Right lung (tissue), 5 donors: ENCODE data around the gene TSHZ1. TPM values are rescaled to one million over a fixed set of nuclear protein-coding genes. Genes with fewer than 3 reads are reported as not detected.

ENCODE experiments used
- DNase-seq, 2 donors: peaks; one replicate each; pipeline ENCODE4 v3.0.0-alpha.2; 2013
- polyA plus RNA-seq, 5 donors: library from polyadenylated mRNA; unstranded; fragments of 120-200 nt; gene quantifications; one replicate each; pipeline versions ENCODE4 v1.2.1 to v1.2.3, GENCODE V29; 2013; ENCODE audit warnings: inconsistent platforms in 1 of 5, low replicate concordance in 1 of 5; ENCODE audit not compliant: insufficient read length in 5 of 5, insufficient read depth in 1 of 5

The TSHZ1 gene
- polyA plus RNA-seq, 5 donors: 28.5 to 31.4 (median 30.1) TPM

DNA sequence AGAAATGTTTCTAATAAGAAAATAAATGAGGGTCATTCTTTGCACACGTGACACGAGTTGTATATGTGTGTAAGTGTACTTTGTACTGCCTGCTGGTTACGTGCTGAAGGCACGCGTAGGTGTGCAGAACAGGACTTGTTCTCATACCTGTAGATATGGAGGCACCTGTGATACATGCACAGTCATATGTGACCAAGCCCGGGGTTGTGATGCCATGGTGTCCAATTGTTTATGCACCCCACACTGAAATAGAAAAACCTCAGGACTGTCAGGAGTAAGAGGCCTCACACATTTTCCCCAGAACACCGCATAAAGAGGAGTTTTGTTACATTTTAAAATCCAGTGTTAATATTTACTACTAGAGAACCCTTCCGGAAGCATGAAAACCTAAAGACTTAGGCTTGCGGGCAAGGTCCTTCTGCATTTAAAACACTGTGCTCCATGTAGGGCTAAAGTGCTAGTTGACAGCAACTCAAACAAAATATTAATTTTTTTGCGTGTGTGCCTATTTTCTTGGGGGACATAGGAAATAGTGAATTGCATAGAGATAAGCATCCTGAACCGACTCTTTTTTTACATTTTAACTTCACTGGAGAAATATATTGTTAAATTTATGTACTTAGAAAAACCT, 9.3 kb downstream of the TSHZ1 start:
- no peak for DNase-seq

- DNase-seq: no peak
These were observed 10.2 kb downstream of the TSHZ1 start for GRCh38 chr18:75220551-75221355.

DNA sequence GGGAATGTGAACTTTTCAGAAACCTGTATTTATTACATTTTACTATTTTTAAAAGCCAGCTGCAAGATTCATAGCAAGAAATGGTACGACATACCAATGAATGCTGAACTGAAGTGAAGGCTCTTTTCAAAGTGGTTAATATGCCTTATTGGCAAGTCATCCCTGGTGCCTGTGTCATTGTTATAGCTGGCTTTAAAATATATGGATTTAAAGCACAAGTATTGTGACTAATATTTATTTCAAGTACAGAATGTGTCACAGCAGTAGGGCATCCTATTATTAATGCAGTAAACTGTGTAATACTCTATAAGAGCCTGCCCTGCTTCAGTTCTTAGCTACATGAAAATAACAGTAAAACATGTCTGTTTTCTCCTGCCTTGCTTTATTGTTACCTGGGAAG, 10.8 kb downstream of the TSHZ1 start:
- DNase-seq: no peak

- DNase-seq: no peak
These were observed 11.3 kb downstream of the TSHZ1 start for GRCh38 chr18:75221897-75222296.

- no peak for DNase-seq
These were observed 11.8 kb downstream of the TSHZ1 start for GRCh38 chr18:75222407-75222806.

DNA sequence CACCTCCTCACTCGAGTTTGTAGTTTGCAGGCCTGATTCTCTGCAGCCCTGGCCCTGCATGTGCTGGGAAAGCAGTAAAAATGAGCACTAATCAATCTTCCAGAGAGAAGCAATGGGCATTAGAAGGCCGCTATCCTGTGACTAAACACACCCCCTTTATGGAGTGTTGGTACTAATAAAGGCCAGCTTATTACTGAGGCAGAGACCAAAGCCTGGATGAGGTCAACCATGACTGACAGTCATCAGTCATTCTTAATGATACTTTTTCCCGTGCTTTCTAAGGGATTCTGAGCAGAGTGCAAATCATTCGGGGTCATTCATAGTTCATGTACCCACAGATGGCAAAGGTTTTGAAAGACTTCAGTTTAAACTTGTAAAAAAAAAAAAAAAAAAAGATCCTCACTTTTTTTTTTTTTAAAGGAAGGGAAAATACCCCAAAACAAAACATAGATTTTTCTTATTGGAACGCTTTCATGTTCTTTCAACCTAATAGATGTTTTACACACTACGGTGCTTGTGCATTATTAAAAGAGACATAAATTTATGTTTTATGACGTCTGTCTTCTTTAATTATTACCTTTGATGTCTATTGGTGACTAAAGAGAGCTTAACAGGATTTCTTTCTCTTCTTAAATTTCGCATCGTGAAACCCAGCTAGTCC, 13.2 kb downstream of the TSHZ1 start:
- DNase-seq: no peak

DNA sequence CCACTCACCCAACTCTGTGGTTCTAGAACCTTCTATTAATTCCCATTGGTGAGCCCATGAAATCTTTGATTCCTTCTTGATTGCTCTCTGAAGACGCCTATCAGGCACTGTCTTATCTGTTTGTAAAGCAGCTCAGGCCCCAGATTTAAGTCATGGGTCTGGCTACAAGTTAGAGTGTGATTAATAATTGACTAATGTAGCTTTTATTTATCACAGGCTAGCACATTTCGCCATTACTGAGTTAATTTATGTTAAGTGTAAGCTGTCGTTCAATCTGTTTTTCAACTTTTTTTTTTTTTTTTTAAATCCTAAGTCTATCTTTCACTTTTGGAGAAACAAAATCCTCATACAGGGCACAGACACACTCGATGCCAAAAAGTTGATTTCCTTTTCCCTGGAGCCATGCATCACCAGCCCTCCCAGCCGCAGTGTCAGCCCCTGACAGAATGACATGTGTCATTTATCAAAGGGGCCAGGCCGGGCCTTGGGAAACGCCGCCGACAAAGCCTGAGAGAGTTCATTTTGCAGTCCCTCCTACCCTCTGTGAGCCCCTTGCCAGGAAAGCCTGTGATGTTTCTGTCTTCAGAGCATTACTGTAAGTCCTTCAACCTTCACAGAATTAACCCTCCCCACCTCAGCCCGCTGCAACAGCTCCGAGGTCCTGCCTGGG, 15.8 kb downstream of the TSHZ1 start:
- DNase-seq: no peak

GRCh38 chr18:75226956-75227316, 16.3 kb downstream of the TSHZ1 start:
- DNase-seq: no peak

GRCh38 chr18:75227535-75228296, 17.1 kb downstream of the TSHZ1 start:
- DNase-seq: no peak

- no peak for DNase-seq
These were observed 18.4 kb downstream of the TSHZ1 start for GRCh38 chr18:75228967-75229366.

DNA sequence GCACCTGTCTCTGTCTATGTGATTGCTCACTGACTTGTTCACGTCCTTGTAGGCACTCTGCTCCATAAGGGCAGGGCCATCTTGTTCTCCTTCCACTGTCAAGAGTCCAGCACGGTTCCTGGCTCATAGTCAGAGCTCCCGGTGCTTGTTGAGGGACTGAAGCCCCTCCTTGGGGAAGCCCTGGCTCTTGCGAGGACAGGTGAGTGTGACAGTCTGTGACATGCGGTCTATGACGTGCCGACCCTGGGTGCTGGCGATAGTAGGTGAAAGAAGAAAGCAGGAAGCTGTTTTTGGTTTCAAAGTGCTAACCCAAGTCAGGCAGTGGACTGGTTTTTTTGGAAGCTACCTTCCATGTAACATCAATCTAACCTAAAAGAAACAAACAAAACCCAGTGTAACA, 18.8 kb downstream of the TSHZ1 start:
- DNase-seq: no peak

DNA sequence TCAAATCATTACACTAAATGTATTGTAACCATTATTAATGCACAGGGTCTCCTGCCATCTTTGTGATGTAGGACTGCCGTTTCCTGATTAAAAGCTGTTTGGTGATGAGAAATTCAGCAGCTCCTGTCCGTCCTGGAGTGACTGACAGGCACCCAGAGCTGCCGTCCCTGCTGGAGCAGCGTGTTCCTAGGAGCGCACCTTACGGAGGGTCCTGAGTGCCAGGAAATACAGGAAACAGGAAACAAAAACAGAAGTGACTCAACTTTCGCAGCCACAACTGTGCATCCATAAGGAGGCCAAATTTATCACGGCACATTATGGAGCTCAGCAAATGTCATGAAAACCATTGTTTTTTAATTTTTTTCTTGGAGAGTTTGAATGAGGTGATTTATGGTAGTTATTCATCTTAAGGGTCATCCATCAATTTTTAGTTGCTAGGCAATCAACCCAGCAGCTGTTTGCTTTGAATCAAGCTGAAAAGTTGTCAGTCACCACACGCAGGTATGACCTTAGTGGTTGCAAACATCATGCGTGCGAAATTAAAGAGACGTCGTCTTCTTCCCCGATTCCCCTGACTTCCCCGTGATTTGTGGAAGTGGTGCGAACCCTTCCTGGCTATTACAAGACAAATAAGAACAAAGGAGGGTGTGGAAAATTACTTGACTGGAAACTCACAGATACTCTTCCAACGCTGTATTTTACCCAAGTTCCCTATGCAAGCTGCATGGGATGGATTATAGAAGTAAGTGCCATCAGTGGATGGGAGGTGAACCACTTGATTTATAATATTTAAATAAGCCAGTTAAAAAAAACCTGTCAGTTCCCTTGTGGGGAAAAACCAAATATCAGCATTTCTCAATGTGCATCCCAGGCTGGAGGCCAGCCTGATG, 19.8 kb downstream of the TSHZ1 start:
- DNase-seq: no peak

DNA sequence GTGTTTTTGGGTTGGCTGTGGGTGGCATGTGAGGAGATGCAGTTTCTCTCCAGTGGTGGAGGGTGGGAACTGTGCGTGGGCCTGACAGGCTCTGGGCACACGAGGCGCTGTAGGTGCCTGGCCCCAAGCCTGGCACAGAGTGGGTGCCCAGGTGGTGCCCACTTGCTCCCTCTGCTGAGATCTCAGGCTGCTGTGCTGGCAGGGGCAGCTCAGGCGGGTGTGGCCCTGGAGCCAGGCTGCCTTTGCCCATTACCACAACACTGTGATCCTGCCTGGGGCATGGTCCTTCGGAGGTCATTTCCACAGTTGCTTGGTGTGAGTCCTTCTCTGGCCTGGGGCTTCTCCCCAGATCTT, 20.4 kb downstream of the TSHZ1 start:
- no peak for DNase-seq

DNA sequence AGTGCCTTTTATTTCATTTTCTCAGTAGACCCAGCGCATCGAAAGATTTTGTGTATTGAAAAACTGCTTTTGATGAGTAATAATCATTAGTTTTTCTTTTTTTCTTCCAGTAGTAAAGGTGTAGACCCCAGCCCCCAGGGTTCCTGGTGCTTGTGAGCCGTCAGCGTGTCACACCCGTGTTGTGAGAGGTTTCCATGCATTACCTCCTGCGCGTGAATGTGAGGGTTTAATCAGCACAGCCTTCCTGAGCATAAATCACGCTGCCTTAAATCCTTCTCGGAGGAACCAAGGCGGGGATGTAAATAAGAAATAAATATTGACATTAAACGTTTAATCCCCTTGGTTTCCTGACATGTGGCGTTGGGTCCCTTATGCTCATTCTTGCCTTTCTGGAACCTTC, 24.3 kb downstream of the TSHZ1 start:
- no peak for DNase-seq

- DNase-seq: no peak
These were observed 25.3 kb downstream of the TSHZ1 start for GRCh38 chr18:75235896-75236295.

DNA sequence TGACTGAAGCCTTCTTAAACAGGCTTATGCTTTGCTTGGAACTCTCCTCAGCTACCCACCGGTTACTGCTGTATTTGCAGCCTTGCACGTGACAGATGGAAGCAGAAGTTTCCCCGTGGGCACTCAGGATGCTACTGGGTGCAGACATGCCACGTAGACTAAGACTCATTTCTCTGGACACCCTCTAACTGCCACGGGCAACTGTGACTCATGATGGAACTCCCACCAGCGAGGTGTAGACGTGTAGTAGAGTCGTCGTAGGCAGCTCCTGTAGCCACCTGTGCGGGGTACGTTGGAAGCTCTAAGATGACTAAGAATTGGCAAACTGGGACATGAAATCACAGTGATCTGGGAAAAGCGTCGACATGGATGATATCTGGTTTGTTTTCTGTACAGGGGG, 27.5 kb downstream of the TSHZ1 start:
- no peak for DNase-seq

DNA sequence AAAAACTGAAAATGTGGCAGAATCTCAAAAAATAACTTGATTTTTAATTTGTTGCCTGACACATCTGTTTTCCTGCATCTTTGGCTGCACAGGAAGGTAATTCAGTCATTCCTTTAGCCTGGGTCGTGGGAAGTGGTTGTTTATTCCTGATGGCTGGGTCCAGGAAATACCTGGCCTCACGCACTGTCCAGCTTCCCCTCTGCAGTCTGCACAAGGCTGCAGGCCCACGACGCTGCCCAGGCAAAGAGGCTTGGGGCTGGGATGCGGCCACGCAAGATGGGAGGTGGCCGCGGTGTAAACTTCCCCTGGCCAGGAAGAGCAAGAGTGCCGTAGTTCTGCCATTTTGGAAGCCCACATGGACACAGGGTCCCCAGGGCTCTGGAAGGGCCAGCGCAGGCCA, 28.2 kb downstream of the TSHZ1 start:
- DNase-seq: no peak

DNA sequence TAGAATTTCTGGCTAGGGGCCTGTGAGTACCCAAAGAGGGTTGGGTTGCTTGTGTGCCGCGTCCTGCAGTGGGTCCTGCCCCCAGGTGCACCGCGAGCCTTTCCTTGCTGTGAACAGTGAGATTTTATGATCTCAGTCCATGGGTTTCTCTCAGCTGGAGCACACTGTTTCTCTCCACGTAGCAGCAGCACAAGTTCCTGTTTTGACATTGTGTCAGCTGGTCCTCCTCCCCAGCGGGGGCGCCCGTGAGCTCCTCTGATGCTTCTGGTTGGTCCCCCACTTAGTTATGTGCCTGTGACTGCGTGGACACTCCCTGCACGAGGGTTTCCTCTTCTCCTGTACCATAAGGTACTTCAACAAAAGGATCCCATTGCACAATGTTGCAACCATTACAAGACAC, 29.8 kb downstream of the TSHZ1 start:
- DNase-seq: no peak

- DNase-seq: no peak
These were observed 31.1 kb downstream of the TSHZ1 start for GRCh38 chr18:75241705-75242104.

GRCh38 chr18:75244351-75245313, 34.0 kb downstream of the TSHZ1 start:
- no peak for DNase-seq
